ENCODE measurements around the gene CADM2.

Gene CADM2

GRCh38 chr3:85167576-85167975, 208.8 kb downstream of the CADM2 start:
- Histone ChIP-seq H3K27ac (ENCODE audit: low read depth in 2 of 2, low read length in 2 of 2) (no peak overlapping the region), H3K4me3 (ENCODE audit: low read length in 2 of 2) (no peak overlapping the region), H3K9ac (ENCODE audit: low read depth in 1 of 2, low read length in 2 of 2) (no peak overlapping the region), H3K9me3 (ENCODE audit: control insufficient read depth in 2 of 2, low read length in 2 of 2) (no peaks in the 10 kb centered on the region), H3K4me1 (ENCODE audit: control insufficient read depth in 2 of 2, insufficient read depth in 2 of 2, low read length in 2 of 2) (no peaks in the 10 kb centered on the region), H3K27me3 (ENCODE audit: control insufficient read depth in 2 of 2, insufficient read depth in 2 of 2, low read length in 2 of 2) (no peaks in the 10 kb centered on the region), H3K36me3 (ENCODE audit: control insufficient read depth in 2 of 2, insufficient read depth in 2 of 2, low read length in 2 of 2) (no peaks in the 10 kb centered on the region)

- no peaks in the 10 kb centered on the region for H3K9me3 ChIP-seq (ENCODE audit: control insufficient read depth in 2 of 2, low read length in 2 of 2)
- H3K4me1 ChIP-seq (ENCODE audit: control insufficient read depth in 2 of 2, insufficient read depth in 2 of 2, low read length in 2 of 2): no peaks in the 10 kb centered on the region
- no peaks in the 10 kb centered on the region for H3K36me3 ChIP-seq (ENCODE audit: control insufficient read depth in 2 of 2, insufficient read depth in 2 of 2, low read length in 2 of 2)
- H3K27ac ChIP-seq (ENCODE audit: low read depth in 2 of 2, low read length in 2 of 2): no peak overlapping the region
- no peak overlapping the region for H3K9ac ChIP-seq (ENCODE audit: low read depth in 1 of 2, low read length in 2 of 2)
- H3K4me3 ChIP-seq (ENCODE audit: low read length in 2 of 2): no peak overlapping the region
- no peaks in the 10 kb centered on the region for H3K27me3 ChIP-seq (ENCODE audit: control insufficient read depth in 2 of 2, insufficient read depth in 2 of 2, low read length in 2 of 2)
These were observed 211.9 kb downstream of the CADM2 start for GRCh38 chr3:85170646-85171045.

- Histone ChIP-seq H3K27ac (ENCODE audit: low read depth in 2 of 2, low read length in 2 of 2) (no peak overlapping the region), H3K27me3 (ENCODE audit: control insufficient read depth in 2 of 2, insufficient read depth in 2 of 2, low read length in 2 of 2) (no peaks in the 10 kb centered on the region), H3K9ac (ENCODE audit: low read depth in 1 of 2, low read length in 2 of 2) (no peak overlapping the region), H3K4me1 (ENCODE audit: control insufficient read depth in 2 of 2, insufficient read depth in 2 of 2, low read length in 2 of 2) (no peaks in the 10 kb centered on the region), H3K4me3 (ENCODE audit: low read length in 2 of 2) (no peak overlapping the region), H3K9me3 (ENCODE audit: control insufficient read depth in 2 of 2, low read length in 2 of 2) (no peaks in the 10 kb centered on the region), H3K36me3 (ENCODE audit: control insufficient read depth in 2 of 2, insufficient read depth in 2 of 2, low read length in 2 of 2) (no peaks in the 10 kb centered on the region)
These were observed 213.2 kb downstream of the CADM2 start for GRCh38 chr3:85171976-85172375.

- no peaks in the 10 kb centered on the region for H3K9me3 ChIP-seq (ENCODE audit: control insufficient read depth in 2 of 2, low read length in 2 of 2)
- H3K4me1 ChIP-seq (ENCODE audit: control insufficient read depth in 2 of 2, insufficient read depth in 2 of 2, low read length in 2 of 2): no peaks in the 10 kb centered on the region
- H3K4me3 ChIP-seq (ENCODE audit: low read length in 2 of 2): no peak overlapping the region
- H3K27ac ChIP-seq (ENCODE audit: low read depth in 2 of 2, low read length in 2 of 2): no peak overlapping the region
- H3K27me3 ChIP-seq (ENCODE audit: control insufficient read depth in 2 of 2, insufficient read depth in 2 of 2, low read length in 2 of 2): no peaks in the 10 kb centered on the region
- H3K9ac ChIP-seq (ENCODE audit: low read depth in 1 of 2, low read length in 2 of 2): no peak overlapping the region
- H3K36me3 ChIP-seq (ENCODE audit: control insufficient read depth in 2 of 2, insufficient read depth in 2 of 2, low read length in 2 of 2): no peaks in the 10 kb centered on the region
These were observed 218.0 kb downstream of the CADM2 start for GRCh38 chr3:85176799-85177198.

GRCh38 chr3:85182975-85183752, 224.4 kb downstream of the CADM2 start:
- no peaks in the 10 kb centered on the region for H3K36me3 ChIP-seq (ENCODE audit: control insufficient read depth in 2 of 2, insufficient read depth in 2 of 2, low read length in 2 of 2)
- H3K9ac ChIP-seq (ENCODE audit: low read depth in 1 of 2, low read length in 2 of 2): no peak overlapping the region
- H3K4me1 ChIP-seq (ENCODE audit: control insufficient read depth in 2 of 2, insufficient read depth in 2 of 2, low read length in 2 of 2): no peaks in the 10 kb centered on the region
- H3K27ac ChIP-seq (ENCODE audit: low read depth in 2 of 2, low read length in 2 of 2): no peak overlapping the region
- no peaks in the 10 kb centered on the region for H3K27me3 ChIP-seq (ENCODE audit: control insufficient read depth in 2 of 2, insufficient read depth in 2 of 2, low read length in 2 of 2)
- H3K4me3 ChIP-seq (ENCODE audit: low read length in 2 of 2): no peak overlapping the region
- H3K9me3 ChIP-seq (ENCODE audit: control insufficient read depth in 2 of 2, low read length in 2 of 2): no peaks in the 10 kb centered on the region

- no peak overlapping the region for H3K9ac ChIP-seq (ENCODE audit: low read depth in 1 of 2, low read length in 2 of 2)
- no peaks in the 10 kb centered on the region for H3K9me3 ChIP-seq (ENCODE audit: control insufficient read depth in 2 of 2, low read length in 2 of 2)
- H3K27me3 ChIP-seq (ENCODE audit: control insufficient read depth in 2 of 2, insufficient read depth in 2 of 2, low read length in 2 of 2): no peaks in the 10 kb centered on the region
- no peak overlapping the region for H3K27ac ChIP-seq (ENCODE audit: low read depth in 2 of 2, low read length in 2 of 2)
- no peak overlapping the region for H3K4me3 ChIP-seq (ENCODE audit: low read length in 2 of 2)
- no peaks in the 10 kb centered on the region for H3K36me3 ChIP-seq (ENCODE audit: control insufficient read depth in 2 of 2, insufficient read depth in 2 of 2, low read length in 2 of 2)
- H3K4me1 ChIP-seq (ENCODE audit: control insufficient read depth in 2 of 2, insufficient read depth in 2 of 2, low read length in 2 of 2): no peaks in the 10 kb centered on the region
These were observed 226.7 kb downstream of the CADM2 start for GRCh38 chr3:85185495-85185894.

GRCh38 chr3:85189731-85190130, 230.9 kb downstream of the CADM2 start:
- Histone ChIP-seq H3K4me1 (ENCODE audit: control insufficient read depth in 2 of 2, insufficient read depth in 2 of 2, low read length in 2 of 2) (no peaks in the 10 kb centered on the region), H3K9me3 (ENCODE audit: control insufficient read depth in 2 of 2, low read length in 2 of 2) (no peaks in the 10 kb centered on the region), H3K9ac (ENCODE audit: low read depth in 1 of 2, low read length in 2 of 2) (no peak overlapping the region), H3K4me3 (ENCODE audit: low read length in 2 of 2) (no peak overlapping the region), H3K27ac (ENCODE audit: low read depth in 2 of 2, low read length in 2 of 2) (no peak overlapping the region), H3K27me3 (ENCODE audit: control insufficient read depth in 2 of 2, insufficient read depth in 2 of 2, low read length in 2 of 2) (no peaks in the 10 kb centered on the region), H3K36me3 (ENCODE audit: control insufficient read depth in 2 of 2, insufficient read depth in 2 of 2, low read length in 2 of 2) (no peaks in the 10 kb centered on the region)

GRCh38 chr3:85193565-85193964, 234.8 kb downstream of the CADM2 start:
- no peaks in the 10 kb centered on the region for H3K9me3 ChIP-seq (ENCODE audit: control insufficient read depth in 2 of 2, low read length in 2 of 2)
- H3K9ac ChIP-seq (ENCODE audit: low read depth in 1 of 2, low read length in 2 of 2): no peak overlapping the region
- H3K4me1 ChIP-seq (ENCODE audit: control insufficient read depth in 2 of 2, insufficient read depth in 2 of 2, low read length in 2 of 2): no peaks in the 10 kb centered on the region
- H3K27ac ChIP-seq (ENCODE audit: low read depth in 2 of 2, low read length in 2 of 2): no peak overlapping the region
- H3K4me3 ChIP-seq (ENCODE audit: low read length in 2 of 2): no peak overlapping the region
- H3K27me3 ChIP-seq (ENCODE audit: control insufficient read depth in 2 of 2, insufficient read depth in 2 of 2, low read length in 2 of 2): no peaks in the 10 kb centered on the region
- H3K36me3 ChIP-seq (ENCODE audit: control insufficient read depth in 2 of 2, insufficient read depth in 2 of 2, low read length in 2 of 2): no peaks in the 10 kb centered on the region

- no peak overlapping the region for H3K27ac ChIP-seq (ENCODE audit: low read depth in 2 of 2, low read length in 2 of 2)
- no peaks in the 10 kb centered on the region for H3K27me3 ChIP-seq (ENCODE audit: control insufficient read depth in 2 of 2, insufficient read depth in 2 of 2, low read length in 2 of 2)
- H3K36me3 ChIP-seq (ENCODE audit: control insufficient read depth in 2 of 2, insufficient read depth in 2 of 2, low read length in 2 of 2): no peaks in the 10 kb centered on the region
- no peaks in the 10 kb centered on the region for H3K9me3 ChIP-seq (ENCODE audit: control insufficient read depth in 2 of 2, low read length in 2 of 2)
- H3K9ac ChIP-seq (ENCODE audit: low read depth in 1 of 2, low read length in 2 of 2): no peak overlapping the region
- no peaks in the 10 kb centered on the region for H3K4me1 ChIP-seq (ENCODE audit: control insufficient read depth in 2 of 2, insufficient read depth in 2 of 2, low read length in 2 of 2)
- no peak overlapping the region for H3K4me3 ChIP-seq (ENCODE audit: low read length in 2 of 2)
These were observed 249.9 kb downstream of the CADM2 start for GRCh38 chr3:85208650-85209049.

- no peaks in the 10 kb centered on the region for H3K9me3 ChIP-seq (ENCODE audit: control insufficient read depth in 2 of 2, low read length in 2 of 2)
- no peak overlapping the region for H3K4me3 ChIP-seq (ENCODE audit: low read length in 2 of 2)
- H3K9ac ChIP-seq (ENCODE audit: low read depth in 1 of 2, low read length in 2 of 2): no peak overlapping the region
- no peak overlapping the region for H3K27ac ChIP-seq (ENCODE audit: low read depth in 2 of 2, low read length in 2 of 2)
- no peaks in the 10 kb centered on the region for H3K27me3 ChIP-seq (ENCODE audit: control insufficient read depth in 2 of 2, insufficient read depth in 2 of 2, low read length in 2 of 2)
- H3K36me3 ChIP-seq (ENCODE audit: control insufficient read depth in 2 of 2, insufficient read depth in 2 of 2, low read length in 2 of 2): no peaks in the 10 kb centered on the region
- no peaks in the 10 kb centered on the region for H3K4me1 ChIP-seq (ENCODE audit: control insufficient read depth in 2 of 2, insufficient read depth in 2 of 2, low read length in 2 of 2)
These were observed 251.8 kb downstream of the CADM2 start for GRCh38 chr3:85210540-85210939.
